Measurements from ENCODE around the gene GNPTG. TPM values are rescaled to one million over a fixed set of nuclear protein-coding genes. Genes with fewer than 3 reads are reported as not detected.

GNPTG gene
- total RNA-seq, result 56.0 TPM

DNA sequence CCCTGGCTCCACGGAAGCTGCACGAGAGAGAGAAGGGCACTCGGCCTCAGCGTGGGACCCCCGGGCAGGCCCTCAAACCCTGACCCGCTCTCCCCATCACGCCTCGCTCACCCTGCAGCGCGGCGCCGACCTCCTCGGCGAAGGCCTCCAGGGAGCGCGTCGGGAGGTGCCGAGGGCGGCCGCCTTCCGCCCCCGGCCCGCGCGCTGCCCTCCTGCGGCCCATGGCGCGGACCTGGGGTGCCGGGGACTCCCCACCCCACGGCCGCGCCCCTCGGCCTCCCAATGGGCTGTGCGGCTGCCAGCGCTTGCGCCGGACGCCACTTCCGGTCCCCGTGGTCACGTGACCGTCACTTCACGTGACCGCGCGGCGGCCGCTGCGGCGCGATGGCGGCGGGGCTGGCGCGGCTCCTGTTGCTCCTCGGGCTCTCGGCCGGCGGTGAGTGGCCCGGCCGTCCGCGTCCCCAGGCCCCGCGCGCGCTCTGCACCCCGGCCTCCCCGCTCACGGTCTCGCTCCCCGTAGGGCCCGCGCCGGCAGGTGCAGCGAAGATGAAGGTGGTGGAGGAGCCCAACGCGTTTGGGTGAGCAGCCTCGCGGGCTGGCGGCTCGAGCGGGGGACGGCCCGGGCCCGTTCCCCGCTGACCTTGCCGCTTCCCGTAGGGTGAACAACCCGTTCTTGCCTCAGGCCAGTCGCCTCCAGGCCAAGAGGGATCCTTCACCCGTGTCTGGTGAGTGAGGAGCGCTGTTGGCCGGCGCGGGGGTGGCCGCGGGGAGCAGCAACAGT is at the start of gene GNPTG, which contains the start of gene TSR3:
GNPTG (plus strand) TSS at position 350 of the 781 bp plus-strand sequence; CDS start at position 385, 35 bp downstream.
TSR3 (minus strand) TSS at position 297 of the 781 bp plus-strand sequence; CDS start at position 223, 74 bp downstream.
- DNase-seq (ENCODE audit: low read depth in 2 of 3, low spot score in 2 of 3), result peak; percentile 85 to 89 (median 88)

GRCh38 chr16:1305823-1306222 is 45.9 kb upstream of the GNPTG start:
- no peak for DNase-seq (ENCODE audit: low read depth in 2 of 3, low spot score in 2 of 3)

- no peak for DNase-seq (ENCODE audit: low read depth in 2 of 3, low spot score in 2 of 3)
These were observed 45.4 kb upstream of the GNPTG start for GRCh38 chr16:1306334-1306733.

DNA sequence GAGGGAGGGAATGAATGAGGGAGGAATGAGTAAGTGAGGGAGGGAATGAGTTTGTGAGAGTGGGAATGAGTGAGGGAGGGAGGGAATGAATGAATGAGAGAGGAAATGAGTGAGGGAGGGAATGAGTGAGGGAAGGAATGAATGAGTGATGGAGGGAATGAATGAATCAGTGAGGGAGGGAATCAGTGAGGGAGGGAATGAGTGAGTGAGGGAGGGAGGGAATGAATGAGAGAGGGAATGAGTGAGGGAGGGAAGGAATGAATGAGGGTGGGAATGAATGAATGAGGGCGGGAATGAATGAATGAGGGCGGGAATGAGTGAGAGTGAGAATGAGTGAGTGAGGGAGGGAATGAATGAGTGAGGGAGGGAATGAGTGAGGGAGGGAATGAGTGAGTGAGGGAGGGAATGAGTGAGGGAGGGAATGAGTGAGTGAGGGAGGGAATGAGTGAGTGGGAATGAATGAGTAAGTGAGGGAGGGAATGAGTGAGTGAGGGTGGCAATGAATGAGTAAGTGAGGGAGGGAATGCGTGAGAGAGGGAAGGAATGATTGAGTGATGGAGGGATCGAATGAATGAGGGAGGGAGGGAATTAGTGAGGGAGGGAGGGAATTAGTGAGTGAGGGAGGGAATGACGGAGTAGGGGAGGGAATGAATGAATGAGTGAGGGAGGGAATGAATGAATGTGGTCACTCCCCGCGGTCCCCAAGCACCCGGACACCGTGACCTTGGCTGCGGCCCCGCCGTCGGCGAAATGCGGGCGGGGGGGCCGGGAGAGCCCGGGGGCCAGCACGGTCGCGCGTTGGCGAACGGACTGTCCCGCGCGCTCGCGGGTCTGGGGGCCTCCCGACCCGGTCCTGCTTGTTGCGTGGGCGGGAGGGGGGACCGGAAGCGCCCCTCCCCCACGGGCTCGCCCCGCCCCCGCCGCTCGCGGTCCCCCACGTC is 43.4 kb upstream of the GNPTG start:
- peak in 1 of 3 donors; percentile 67 for DNase-seq (ENCODE audit: low read depth in 2 of 3, low spot score in 2 of 3)

GRCh38 chr16:1308977-1309885 is 42.5 kb upstream of the GNPTG start, which contains the start of gene UBE2I:
Gene UBE2I, plus strand, starts transcription at chr16:1309636. Its CDS starts 4,395 bp downstream, at chr16:1314031.
- DNase-seq (ENCODE audit: low read depth in 2 of 3, low spot score in 2 of 3), result peak; percentile 98 to 99 (median 99)

DNA sequence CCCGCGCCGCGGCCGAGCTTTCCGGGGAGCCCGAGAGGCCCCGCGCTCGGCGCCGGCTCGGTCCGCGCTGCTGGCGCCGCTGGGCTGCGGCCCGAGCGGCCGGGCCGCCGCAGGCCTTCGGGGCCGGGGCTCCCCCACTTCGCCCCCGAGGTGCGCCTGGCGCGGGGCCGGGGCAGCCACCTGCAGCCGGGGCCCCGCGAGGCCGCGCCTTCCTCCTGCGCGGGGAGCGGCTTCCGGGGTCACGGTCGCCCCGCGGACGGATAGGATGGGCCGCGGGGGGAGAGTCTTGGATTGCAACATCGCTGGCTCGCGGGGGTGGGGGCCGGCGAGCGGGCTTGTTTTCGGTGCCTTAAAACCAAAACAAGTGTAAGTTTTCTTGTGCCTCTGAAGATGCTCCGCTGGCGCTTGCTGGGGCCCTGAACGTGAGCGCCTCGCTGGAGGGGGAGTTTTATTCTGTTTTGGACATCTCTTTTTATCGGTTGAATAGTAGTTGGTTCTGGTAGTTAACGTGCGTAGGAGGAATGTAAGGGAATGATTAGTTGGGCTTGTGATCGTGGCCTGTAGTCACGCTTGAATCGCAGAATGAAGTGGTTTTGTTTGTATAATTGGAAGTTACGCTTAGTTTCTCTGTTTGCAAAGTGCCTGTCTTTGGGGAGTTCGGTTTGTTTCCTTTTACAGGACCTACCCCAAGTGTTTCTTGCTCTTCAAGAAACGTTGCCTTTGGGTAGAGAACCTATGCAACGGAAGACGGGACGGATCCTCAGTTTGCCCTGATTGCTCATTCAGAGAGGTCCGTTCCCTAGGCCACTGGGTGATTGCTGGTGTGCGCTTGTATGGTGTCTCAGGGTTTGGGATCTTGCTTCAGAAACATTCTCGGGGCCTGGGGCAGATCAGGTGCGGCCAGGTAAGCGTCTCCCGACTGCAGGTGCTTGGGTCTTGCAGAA is 41.6 kb upstream of the GNPTG start:
- peak in 1 of 3 donors; percentile 36 for DNase-seq (ENCODE audit: low read depth in 2 of 3, low spot score in 2 of 3)

DNA sequence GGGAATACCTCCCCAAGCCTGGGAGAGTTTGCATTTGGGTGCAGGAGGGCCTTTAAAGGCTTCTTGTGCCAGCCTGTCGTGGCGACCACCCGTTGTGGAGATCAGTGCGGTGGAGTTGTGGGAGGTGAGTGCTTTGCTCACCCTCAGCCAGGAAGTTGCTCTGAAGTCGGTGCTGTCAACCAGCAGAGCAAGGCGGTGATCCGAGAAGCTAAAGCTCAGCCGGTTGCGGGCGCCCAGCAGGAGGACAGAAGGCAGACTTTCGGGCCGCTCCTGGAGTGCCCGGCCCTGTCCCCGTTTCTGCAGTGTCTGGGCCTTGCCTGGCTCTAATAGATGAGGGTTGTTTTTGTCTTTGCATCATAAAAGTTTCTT is 40.9 kb upstream of the GNPTG start:
- DNase-seq (ENCODE audit: low read depth in 2 of 3, low spot score in 2 of 3), result no peak

DNA sequence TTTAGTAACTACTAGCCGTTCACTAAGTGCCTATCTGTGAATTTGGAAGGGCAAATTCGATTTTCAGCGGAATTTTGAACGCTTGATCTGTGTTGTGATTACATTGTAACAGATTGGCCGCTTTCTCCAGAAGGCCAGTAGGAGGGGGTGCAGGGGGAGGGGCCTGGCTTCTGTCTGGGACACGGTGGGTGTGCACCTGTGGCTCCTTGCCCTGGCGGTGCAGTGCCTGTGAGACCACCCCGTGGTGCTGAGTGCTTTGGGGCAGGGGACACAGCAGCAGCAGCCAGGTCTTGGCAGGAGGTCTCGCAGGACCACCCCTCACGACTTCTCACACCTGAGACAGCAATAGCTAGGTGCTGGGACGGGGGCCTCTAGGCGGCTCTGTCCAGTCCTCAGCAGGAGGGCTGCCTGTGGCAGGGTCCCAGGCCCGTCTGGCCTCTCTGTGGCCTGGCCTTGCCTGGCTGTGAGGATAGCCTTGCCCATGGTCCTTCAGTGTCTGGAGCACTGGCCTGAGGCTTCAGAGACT is 40.5 kb upstream of the GNPTG start:
- DNase-seq (ENCODE audit: low read depth in 2 of 3, low spot score in 2 of 3), result no peak

- no peak for DNase-seq (ENCODE audit: low read depth in 2 of 3, low spot score in 2 of 3)
These were observed 39.8 kb upstream of the GNPTG start for GRCh38 chr16:1311738-1312466.

DNA sequence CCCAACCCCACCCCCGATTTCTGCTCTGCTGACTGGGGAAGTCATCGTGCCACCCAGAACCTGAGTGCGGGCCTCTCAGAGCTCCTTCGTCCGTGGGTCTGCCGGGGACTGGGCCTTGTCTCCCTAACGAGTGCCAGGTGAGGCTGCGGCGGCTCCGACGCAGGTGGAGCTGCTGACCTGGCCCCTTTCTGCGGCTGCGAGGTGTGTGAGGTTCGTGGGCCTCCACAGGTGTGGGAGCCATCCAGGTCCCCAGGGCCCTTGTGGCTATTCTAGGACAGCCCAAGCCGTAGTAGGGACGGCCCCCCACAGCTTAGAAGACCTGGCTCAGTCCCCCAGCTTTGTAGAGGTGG is 39.3 kb upstream of the GNPTG start:
- no peak for DNase-seq (ENCODE audit: low read depth in 2 of 3, low spot score in 2 of 3)

GRCh38 chr16:1312903-1313302 is 38.8 kb upstream of the GNPTG start:
- DNase-seq (ENCODE audit: low read depth in 2 of 3, low spot score in 2 of 3), result no peak

- no peak for DNase-seq (ENCODE audit: low read depth in 2 of 3, low spot score in 2 of 3)
These were observed 37.9 kb upstream of the GNPTG start for GRCh38 chr16:1313721-1314369.

DNA sequence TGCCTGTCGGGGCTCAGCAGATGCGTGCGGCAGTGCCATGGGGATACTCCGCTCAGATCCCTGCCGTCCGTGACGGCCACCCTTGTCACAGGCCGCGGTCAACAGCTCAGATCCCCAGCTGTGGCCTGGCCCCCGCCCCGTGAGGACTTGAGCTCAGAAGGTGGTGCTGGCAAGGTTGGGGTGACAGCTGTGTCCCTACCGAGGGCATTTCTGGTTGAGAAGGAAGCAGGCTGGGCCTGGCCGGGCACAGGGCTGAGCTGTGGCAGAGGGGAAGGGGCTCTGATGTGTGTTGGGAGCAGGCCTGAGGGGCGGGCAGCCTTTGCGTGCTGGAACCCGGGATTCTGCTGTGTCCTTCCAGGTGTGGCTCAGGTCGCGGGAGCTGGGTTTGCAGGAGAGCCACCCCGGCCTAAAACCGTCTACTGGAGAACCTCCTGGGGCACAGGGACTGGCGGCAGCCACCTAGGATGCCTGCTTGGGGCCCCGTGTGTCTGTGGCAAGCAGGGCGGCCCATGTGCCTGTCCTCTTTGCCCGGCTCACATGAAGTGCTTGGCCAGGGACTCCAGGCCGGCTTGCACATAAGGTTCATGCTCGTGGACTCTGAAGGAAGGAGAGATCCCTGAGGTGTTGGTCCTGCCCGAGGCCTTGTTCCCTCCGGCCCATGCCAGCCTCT is 37.2 kb upstream of the GNPTG start:
- DNase-seq (ENCODE audit: low read depth in 2 of 3, low spot score in 2 of 3), result no peak

GRCh38 chr16:1315081-1316032 is 36.4 kb upstream of the GNPTG start:
- no peak for DNase-seq (ENCODE audit: low read depth in 2 of 3, low spot score in 2 of 3)

- no peak for DNase-seq (ENCODE audit: low read depth in 2 of 3, low spot score in 2 of 3)
These were observed 35.7 kb upstream of the GNPTG start for GRCh38 chr16:1316033-1316405.
